BLaER1 treated with 17β-estradiol and CSF1 and Interleukin-3, amounts not matched to agents 10 nM and 100 nM (cell line): ENCODE measurements around the gene NAE1.

Experiments used
- H3K27ac ChIP-seq, 11 experiments: shearing (Covaris generic); formaldehyde crosslinking; 2 replicates each; pipeline ENCODE4 v1.8.1; 2022
- H3K27me3 ChIP-seq, 11 experiments: shearing (Covaris generic); formaldehyde crosslinking; 2 replicates each; pipeline ENCODE4 v1.8.1; 2022
- H3K36me3 ChIP-seq, 11 experiments: shearing (Covaris generic); formaldehyde crosslinking; 2 replicates each; pipeline ENCODE4 v1.8.1; 2022
- H3K4me1 ChIP-seq, 10 experiments: shearing (Covaris generic); formaldehyde crosslinking; 2 replicates each; pipeline ENCODE4 v1.8.1; 2022
- H3K4me2 ChIP-seq, 11 experiments: shearing (Covaris generic); formaldehyde crosslinking; 2 replicates each; pipeline ENCODE4 v1.8.1; 2022
- H3K4me3 ChIP-seq, 10 experiments: shearing (Covaris generic); formaldehyde crosslinking; 2 replicates each; pipeline ENCODE4 v1.8.1; 2022
- H3K9ac ChIP-seq, 11 experiments: shearing (Covaris generic); formaldehyde crosslinking; 2 replicates each; pipeline ENCODE4 v1.8.1; 2022
- H3K9me3 ChIP-seq, 11 experiments: shearing (Covaris generic); formaldehyde crosslinking; replicated peaks in 1 of 11; 2 replicates each; pipeline ENCODE4 v1.8.1; 2022
- H4K20me1 ChIP-seq, 11 experiments: shearing (Covaris generic); formaldehyde crosslinking; 2 replicates each; pipeline ENCODE4 v1.8.1; 2022
- Cebpa-rat ChIP-seq, 11 experiments: shearing (Covaris generic); IDR thresholded peaks; 2 replicates each; pipeline ENCODE4 v1.8.1; 2022

NAE1 gene

GRCh38 chr16:66853261-66854139 is 22.7 kb upstream of the NAE1 start:
- Histone ChIP-seq H3K4me2 (peak overlapping the region in 3 of 11 experiments; percentile 3 to 14 (median 6); a peak in 2 of 22 replicates), H4K20me1 (no peaks in the 10 kb centered on the region), H3K9ac (no peak overlapping the region), H3K4me3 (no peak overlapping the region), H3K27ac (no peak overlapping the region), H3K4me1 (peaks cover 2 to 17% (median 8%) of the 10 kb centered on the region in 10 experiments; a peak in 14 of 20 replicates), H3K27me3 (no peaks in the 10 kb centered on the region), H3K36me3 (no peaks in the 10 kb centered on the region), H3K9me3 (no peaks in the 10 kb centered on the region)
- TF ChIP-seq Cebpa-rat (IDR thresholded peaks at IDR 0.05), result no peak

- H3K36me3 ChIP-seq, result no peaks in the 10 kb centered on the region
- no peaks in the 10 kb centered on the region for H4K20me1 ChIP-seq
- H3K27ac ChIP-seq, result no peak overlapping the region
- peaks cover 17 to 33% (median 24%) of the 10 kb centered on the region in 10 experiments for H3K4me1 ChIP-seq
- H3K4me2 ChIP-seq, result no peak overlapping the region
- H3K4me3 ChIP-seq, result no peak overlapping the region
- no peak overlapping the region for H3K9ac ChIP-seq
- no peaks in the 10 kb centered on the region for H3K9me3 ChIP-seq
- H3K27me3 ChIP-seq, result peaks cover 0 to 9% (median 5%) of the 10 kb centered on the region in 11 experiments; a peak in 11 of 22 replicates
- TF ChIP-seq Cebpa-rat (IDR thresholded peaks at IDR 0.05), result no peak
Observed at GRCh38 chr16:66851166-66851964, 20.6 kb upstream of the NAE1 start.

- no peaks in the 10 kb centered on the region for H3K9me3 ChIP-seq
- no peak overlapping the region for H3K9ac ChIP-seq
- TF ChIP-seq Cebpa-rat (IDR thresholded peaks at IDR 0.05), result no peak
- no peak overlapping the region for H3K4me3 ChIP-seq
- peak overlapping the region in 2 of 11 experiments; percentile 36 to 60; a peak in 4 of 22 replicates for H3K4me2 ChIP-seq
- peaks cover 18 to 44% (median 34%) of the 10 kb centered on the region in 10 experiments for H3K4me1 ChIP-seq
- peaks cover 11 to 20% (median 16%) of the 10 kb centered on the region in 11 experiments for H3K27me3 ChIP-seq
- H4K20me1 ChIP-seq, result peaks cover 0 to 7% (median 0%) of the 10 kb centered on the region in 11 experiments; a peak in 3 of 22 replicates
- H3K27ac ChIP-seq, result no peak overlapping the region
- no peaks in the 10 kb centered on the region for H3K36me3 ChIP-seq
Observed at GRCh38 chr16:66850115-66850815, 19.5 kb upstream of the NAE1 start.

- Histone ChIP-seq H3K9me3 (no peaks in the 10 kb centered on the region), H3K4me2 (no peak overlapping the region), H3K27ac (no peak overlapping the region), H3K27me3 (peaks cover 18 to 27% (median 23%) of the 10 kb centered on the region in 11 experiments), H3K4me3 (no peak overlapping the region), H3K9ac (no peak overlapping the region), H3K36me3 (no peaks in the 10 kb centered on the region), H4K20me1 (peaks cover 0 to 7% (median 0%) of the 10 kb centered on the region in 11 experiments; a peak in 3 of 22 replicates), H3K4me1 (peaks cover 22 to 52% (median 41%) of the 10 kb centered on the region in 10 experiments)
- TF ChIP-seq Cebpa-rat (IDR thresholded peaks at IDR 0.05), result no peak
Observed at GRCh38 chr16:66849549-66849948, 18.8 kb upstream of the NAE1 start.

GRCh38 chr16:66849021-66849420 is 18.2 kb upstream of the NAE1 start:
- no peak overlapping the region for H3K27ac ChIP-seq
- H4K20me1 ChIP-seq, result peaks cover 0 to 7% (median 0%) of the 10 kb centered on the region in 11 experiments; a peak in 3 of 22 replicates
- no peak overlapping the region for H3K9ac ChIP-seq
- H3K4me2 ChIP-seq, result no peak overlapping the region
- no peaks in the 10 kb centered on the region for H3K9me3 ChIP-seq
- no peak for TF ChIP-seq Cebpa-rat (IDR thresholded peaks at IDR 0.05)
- H3K27me3 ChIP-seq, result peaks cover 23 to 32% (median 28%) of the 10 kb centered on the region in 11 experiments
- H3K4me3 ChIP-seq, result no peak overlapping the region
- H3K4me1 ChIP-seq, result peaks cover 25 to 56% (median 44%) of the 10 kb centered on the region in 10 experiments
- no peaks in the 10 kb centered on the region for H3K36me3 ChIP-seq

GRCh38 chr16:66848172-66848571 is 17.4 kb upstream of the NAE1 start:
- H3K27me3 ChIP-seq, result peaks cover 32 to 41% (median 37%) of the 10 kb centered on the region in 11 experiments
- H3K27ac ChIP-seq, result no peak overlapping the region
- H3K4me2 ChIP-seq, result peak overlapping the region in 9 of 11 experiments; percentile 10 to 78 (median 35); a peak in 10 of 22 replicates
- no peak overlapping the region for H3K9ac ChIP-seq
- peaks cover 0 to 7% (median 0%) of the 10 kb centered on the region in 11 experiments; a peak in 3 of 22 replicates for H4K20me1 ChIP-seq
- H3K4me1 ChIP-seq, result peaks cover 25 to 53% (median 45%) of the 10 kb centered on the region in 10 experiments
- H3K4me3 ChIP-seq, result no peak overlapping the region
- H3K9me3 ChIP-seq, result no peaks in the 10 kb centered on the region
- no peaks in the 10 kb centered on the region for H3K36me3 ChIP-seq
- no peak for TF ChIP-seq Cebpa-rat (IDR thresholded peaks at IDR 0.05)

GRCh38 chr16:66847533-66848067 is 16.8 kb upstream of the NAE1 start:
- TF ChIP-seq Cebpa-rat (IDR thresholded peaks at IDR 0.05), result no peak
- no peaks in the 10 kb centered on the region for H3K36me3 ChIP-seq
- peaks cover 0 to 7% (median 0%) of the 10 kb centered on the region in 11 experiments; a peak in 3 of 22 replicates for H4K20me1 ChIP-seq
- H3K9me3 ChIP-seq, result no peaks in the 10 kb centered on the region
- H3K4me2 ChIP-seq, result peak overlapping the region; percentile 10 to 84 (median 60); a peak in 18 of 22 replicates
- peaks cover 35 to 47% (median 43%) of the 10 kb centered on the region in 11 experiments for H3K27me3 ChIP-seq
- H3K4me1 ChIP-seq, result peaks cover 25 to 48% (median 43%) of the 10 kb centered on the region in 10 experiments
- no peak overlapping the region for H3K27ac ChIP-seq
- H3K4me3 ChIP-seq, result no peak overlapping the region
- H3K9ac ChIP-seq, result no peak overlapping the region

- no peak for TF ChIP-seq Cebpa-rat (IDR thresholded peaks at IDR 0.05)
- Histone ChIP-seq H3K4me2 (peak overlapping the region in 9 of 11 experiments; percentile 6 to 84 (median 64); a peak in 15 of 22 replicates), H3K27me3 (peaks cover 35 to 49% (median 43%) of the 10 kb centered on the region in 11 experiments), H4K20me1 (peaks cover 0 to 7% (median 0%) of the 10 kb centered on the region in 11 experiments; a peak in 3 of 22 replicates), H3K9ac (no peak overlapping the region), H3K4me1 (peaks cover 25 to 48% (median 43%) of the 10 kb centered on the region in 10 experiments), H3K27ac (no peak overlapping the region), H3K4me3 (no peak overlapping the region), H3K36me3 (no peaks in the 10 kb centered on the region), H3K9me3 (no peaks in the 10 kb centered on the region)
Observed at GRCh38 chr16:66846831-66847230, 16.1 kb upstream of the NAE1 start.
